ENCODE measurements around the gene RNF141. TPM values are rescaled to one million over a fixed set of nuclear protein-coding genes. Genes with fewer than 3 reads are reported as not detected.

RNF141 gene
- total RNA-seq, 1 experiment from 2014 or later: 23.2 TPM

GRCh38 chr11:10572533-10572932 lies 31.5 kb upstream of the RNF141 start:
- no peaks in the 10 kb centered on the region for H3K9me3 Mint-ChIP-seq
- peaks cover 20% of the 10 kb centered on the region for H3K4me1 Mint-ChIP-seq
- DNase-seq (ENCODE audit: low spot score) (no peak), ATAC-seq (no peak)
- H3K36me3 Mint-ChIP-seq: no peaks in the 10 kb centered on the region
- no peak overlapping the region for H3K27ac Mint-ChIP-seq
- H3K27me3 Mint-ChIP-seq (ENCODE audit: low read depth): no peaks in the 10 kb centered on the region; the same call in 1 of the 2 replicates
- ChIA-PET POLR2A (no interaction called here), CTCF (no interaction called here)
- H3K4me3 Mint-ChIP-seq: no peak overlapping the region
- no peak for TF ChIP-seq PREB (CRISPR knock-in tag; IDR thresholded peaks at IDR 0.05; ENCODE audit: borderline replicate concordance)
- no peak for TF ChIP-seq E2F1 (CRISPR knock-in tag; IDR thresholded peaks at IDR 0.05)

- no peak within 1 kb of the TSS for H3K4me3 Mint-ChIP-seq
- CTCF ChIA-PET: no interaction called here
- POLR2A ChIA-PET: no interaction called here
- no peaks in the 10 kb centered on the region; the same call in 1 of the 2 replicates for H3K27me3 Mint-ChIP-seq (ENCODE audit: low read depth)
- DNase-seq (ENCODE audit: low spot score): no peak
- TF ChIP-seq ZNF425 (CRISPR knock-in tag; conservative IDR thresholded peaks at IDR 0.05) (no peak), MLX (CRISPR knock-in tag; IDR thresholded peaks at IDR 0.05) (no peak), E2F1 (CRISPR knock-in tag; IDR thresholded peaks at IDR 0.05) (no peak), SP1 (CRISPR knock-in tag; conservative IDR thresholded peaks at IDR 0.05) (no peak), JAZF1 (CRISPR knock-in tag; IDR thresholded peaks at IDR 0.05) (no peak), AFF4 (CRISPR knock-in tag; IDR thresholded peaks at IDR 0.05; ENCODE audit: borderline replicate concordance) (no peak), USF1 (CRISPR knock-in tag; IDR thresholded peaks at IDR 0.05) (no peak)
- peaks cover 20% of the 10 kb centered on the region for H3K4me1 Mint-ChIP-seq
- peak; percentile 36 for ATAC-seq
- no peaks in the 10 kb centered on the region for H3K36me3 Mint-ChIP-seq
- H3K9me3 Mint-ChIP-seq: no peaks in the 10 kb centered on the region
- no peak within 1 kb of the TSS for H3K27ac Mint-ChIP-seq
Observed at GRCh38 chr11:10568486-10568941, 27.5 kb upstream of the RNF141 start, which contains the start of gene LYVE1. Gene LYVE1, minus strand, starts transcription at chr11:10568665. Its CDS starts 133 bp downstream, at chr11:10568532.

GRCh38 chr11:10567446-10567845 lies 26.5 kb upstream of the RNF141 start:
- Mint-ChIP-seq H3K4me1 (peaks cover 20% of the 10 kb centered on the region), H3K4me3 (no peak overlapping the region), H3K27me3 (ENCODE audit: low read depth) (no peaks in the 10 kb centered on the region), H3K36me3 (no peaks in the 10 kb centered on the region), H3K27ac (no peak overlapping the region), H3K9me3 (no peaks in the 10 kb centered on the region)
- CTCF ChIA-PET: no interaction called here
- no peak for DNase-seq (ENCODE audit: low spot score)
- ATAC-seq: no peak
- POLR2A ChIA-PET: no interaction called here
- TF ChIP-seq ZNF671 (CRISPR knock-in tag; IDR thresholded peaks at IDR 0.05) (no peak), NFYB (CRISPR knock-in tag; conservative IDR thresholded peaks at IDR 0.05; ENCODE audit: low read depth) (no peak), ETV6 (CRISPR knock-in tag; IDR thresholded peaks at IDR 0.05) (no peak), OVOL2 (CRISPR knock-in tag; IDR thresholded peaks at IDR 0.05; ENCODE audit: borderline replicate concordance) (no peak), SMAD4 (CRISPR knock-in tag; IDR thresholded peaks at IDR 0.05) (no peak), JAZF1 (CRISPR knock-in tag; IDR thresholded peaks at IDR 0.05) (no peak), RORB (CRISPR knock-in tag; IDR thresholded peaks at IDR 0.05) (no peak), IRF2 (CRISPR knock-in tag; IDR thresholded peaks at IDR 0.05; ENCODE audit: borderline replicate concordance, low read depth) (no peak), SP1 (CRISPR knock-in tag; conservative IDR thresholded peaks at IDR 0.05) (no peak), NFE2L1 (CRISPR knock-in tag; IDR thresholded peaks at IDR 0.05) (no peak), ZNF396 (CRISPR knock-in tag; IDR thresholded peaks at IDR 0.05; ENCODE audit: borderline replicate concordance) (no peak), MXD4 (CRISPR knock-in tag; IDR thresholded peaks at IDR 0.05; ENCODE audit: borderline replicate concordance) (no peak), E2F4 (CRISPR knock-in tag; IDR thresholded peaks at IDR 0.05; ENCODE audit: borderline replicate concordance, low read depth) (no peak)

Data from WTC11 (cell line).